Transverse colon (tissue), 4 donors: Measurements from ENCODE around the gene MUSTN1. TPM values are rescaled to one million over a fixed set of nuclear protein-coding genes. Genes with fewer than 3 reads are reported as not detected.

ENCODE experiments used
- DNase-seq: peaks from one replicate; pipeline ENCODE4 v3.0.0-alpha.2; 2019
- H3K27ac ChIP-seq, 4 donors: fragments of 200-600 bp; sonication (generic); 2 replicates each; pipeline ENCODE4 v1.5.1; 2016 to 2018; ENCODE audit warnings: inconsistent platforms in 4 of 4
- H3K27me3 ChIP-seq: fragments of 200-600 bp; sonication (generic); 2 replicates; pipeline ENCODE4 v1.5.1; 2017; ENCODE audit warnings: inconsistent platforms
- H3K36me3 ChIP-seq, 4 donors: fragments of 200-600 bp; sonication (generic); 2 replicates each; pipeline ENCODE4 v1.5.1; 2017 to 2019; ENCODE audit warnings: inconsistent platforms in 4 of 4
- H3K4me1 ChIP-seq, 4 donors: fragments of 200-600 bp; sonication (generic); 2 replicates each; pipeline ENCODE4 v1.5.1; 2017 to 2020; ENCODE audit warnings: inconsistent platforms in 4 of 4
- H3K4me3 ChIP-seq, 4 donors: fragments of 200-600 bp; sonication (generic); 1 replicate in 1 of 4; 2 replicates in 3 of 4; pipeline versions ENCODE4 v1.5.1 to v1.6.1; 2017 to 2019; ENCODE audit warnings: inconsistent platforms in 4 of 4
- H3K9me3 ChIP-seq, 2 donors: fragments of 200-600 bp; sonication (generic); 2 replicates each; pipeline ENCODE4 v1.5.1; 2017 to 2019; ENCODE audit warnings: inconsistent platforms in 2 of 2
- EP300 ChIP-seq: sonication (generic); formaldehyde crosslinking; IDR thresholded peaks from one replicate; pipeline ENCODE4 v1.6.1; 2017; ENCODE audit warnings: antibody characterized with exemption, low read depth
- POLR2A ChIP-seq: fragments of 450-650 bp; IDR thresholded peaks from one replicate; pipeline ENCODE4 v1.6.1; 2016; ENCODE audit warnings: antibody characterized with exemption, mild to moderate bottlenecking, moderate library complexity
- POLR2AphosphoS5 ChIP-seq, 3 donors: sonication (generic); formaldehyde crosslinking; IDR thresholded peaks; one replicate each; pipeline ENCODE4 v1.6.1; 2016; ENCODE audit warnings: antibody characterized with exemption in 3 of 3
- WGBS, 2 donors: methylation state at CpG; one replicate each; pipeline ENCODE4 v1.1.5; 2018; ENCODE audit warnings: low coverage in 1 of 2; 5-methylcytosine and 5-hydroxymethylcytosine counted together
- in situ Hi-C, 4 donors: fragments of 200-750 bp; cut with MboI; loops; one replicate each; pipeline versions ENCODE4 v1.15.0 to v1.15.1; 2017; ENCODE audit warnings: low sequenced_read_pairs in 3 of 4, low pct_ligation_motif_present in 1 of 4, low pct_unique_long_range_greater_than_20kb in 1 of 4
- intact Hi-C: fragments of 100-400 bp; cut with DNase I; formaldehyde crosslinking; loops from one replicate; pipeline ENCODE4 v1.15.1; 2023; ENCODE audit warnings: low total_unique reads
- total RNA-seq, 4 donors: library from RNA; depleted of rRNA; stranded (reverse); fragments of >200 nt; gene quantifications; one replicate each; pipeline ENCODE4 v1.1.0, GENCODE V29; 2016
- TF ChIP-seq, protein P1 (sequence below), 5 experiments: fragments of 200-600 bp in 3 of 5; fragments of 450-650 bp in 2 of 5; sonication (generic) in 3 of 5; IDR thresholded peaks; 1 replicate in 2 of 5; 2 replicates in 3 of 5; pipeline ENCODE4 v1.5.1; 2016 to 2017; ENCODE audit warnings: antibody characterized with exemption in 5 of 5, inconsistent platforms in 3 of 5, mild to moderate bottlenecking in 2 of 5, moderate library complexity in 1 of 5

Gene MUSTN1
- total RNA-seq, 4 donors from 2014 or later: 3.0 to 26.5 (median 11.8) TPM

DNA sequence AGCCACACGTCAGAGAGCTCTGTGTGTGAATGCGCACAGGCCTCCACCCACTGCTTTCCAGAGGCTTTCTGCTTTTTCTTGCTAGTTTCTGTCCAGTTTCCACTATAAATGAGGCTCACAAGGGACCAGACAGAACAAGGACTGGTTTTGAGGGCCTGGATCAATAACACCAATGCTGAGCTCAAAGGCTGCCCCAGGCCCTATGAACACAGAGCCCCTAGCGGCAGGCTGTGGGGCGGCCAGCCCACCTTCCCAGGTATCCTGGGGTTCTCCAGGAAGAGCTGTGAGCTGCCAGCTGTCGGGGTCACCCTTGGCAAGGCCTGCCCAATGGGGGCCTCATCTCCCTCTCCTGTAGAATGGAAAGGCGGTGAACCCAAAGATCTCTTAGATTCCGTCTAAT, 42.4 kb downstream of the MUSTN1 start:
- Histone ChIP-seq H3K4me1 (no peaks in the 10 kb centered on the region), H3K27ac (no peak overlapping the region), H3K4me3 (no peak overlapping the region), H3K9me3 (no peaks in the 10 kb centered on the region), H3K27me3 (no peaks in the 10 kb centered on the region), H3K36me3 (no peaks in the 10 kb centered on the region)
- DNase-seq: no peak
- WGBS, 2 donors: 83% methylated on average over 7 of the region's 7 CpGs; no CpG with 5 or more reads in 1 of the 2 donors
- intact Hi-C loops: no loop called here
- in situ Hi-C loops: no loop called here
- no peak for TF ChIP-seq EP300
- TF ChIP-seq POLR2AphosphoS5 (IDR thresholded peaks at IDR 0.05): no peak

DNA sequence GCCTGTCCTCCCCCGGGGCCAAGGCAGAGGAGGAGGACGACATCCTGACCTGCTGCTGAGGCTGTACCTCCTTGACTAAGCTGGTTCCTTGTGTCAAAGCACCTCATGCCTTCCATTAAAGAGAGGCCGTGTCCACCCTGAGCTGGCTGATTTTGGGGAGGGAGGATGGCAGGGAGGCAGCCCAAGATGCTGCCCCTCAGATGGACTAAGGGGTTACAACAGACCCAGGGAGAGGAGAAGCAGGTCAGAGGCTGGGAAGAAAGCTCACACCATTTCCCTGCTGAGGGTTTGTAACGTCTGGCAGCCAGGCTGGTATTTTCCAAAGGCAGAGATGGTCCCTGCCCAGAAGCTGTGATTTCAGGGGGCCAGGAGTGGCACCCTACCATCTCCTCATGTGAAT, 42.9 kb downstream of the MUSTN1 start:
- in situ Hi-C loops: no loop called here
- no peak for DNase-seq
- no peak overlapping the region for H3K27ac ChIP-seq
- no peaks in the 10 kb centered on the region for H3K9me3 ChIP-seq
- intact Hi-C loops: no loop called here
- no peaks in the 10 kb centered on the region for H3K4me1 ChIP-seq
- no peaks in the 10 kb centered on the region for H3K36me3 ChIP-seq
- no peak overlapping the region for H3K4me3 ChIP-seq
- no peaks in the 10 kb centered on the region for H3K27me3 ChIP-seq
- 80 to 92% methylated on average over 1 to 4 of the region's 4 CpGs for WGBS, 2 donors
- no peak for TF ChIP-seq EP300
- TF ChIP-seq POLR2A: no peak
- TF ChIP-seq POLR2AphosphoS5 (IDR thresholded peaks at IDR 0.05): no peak
- TF ChIP-seq, protein P1, sequence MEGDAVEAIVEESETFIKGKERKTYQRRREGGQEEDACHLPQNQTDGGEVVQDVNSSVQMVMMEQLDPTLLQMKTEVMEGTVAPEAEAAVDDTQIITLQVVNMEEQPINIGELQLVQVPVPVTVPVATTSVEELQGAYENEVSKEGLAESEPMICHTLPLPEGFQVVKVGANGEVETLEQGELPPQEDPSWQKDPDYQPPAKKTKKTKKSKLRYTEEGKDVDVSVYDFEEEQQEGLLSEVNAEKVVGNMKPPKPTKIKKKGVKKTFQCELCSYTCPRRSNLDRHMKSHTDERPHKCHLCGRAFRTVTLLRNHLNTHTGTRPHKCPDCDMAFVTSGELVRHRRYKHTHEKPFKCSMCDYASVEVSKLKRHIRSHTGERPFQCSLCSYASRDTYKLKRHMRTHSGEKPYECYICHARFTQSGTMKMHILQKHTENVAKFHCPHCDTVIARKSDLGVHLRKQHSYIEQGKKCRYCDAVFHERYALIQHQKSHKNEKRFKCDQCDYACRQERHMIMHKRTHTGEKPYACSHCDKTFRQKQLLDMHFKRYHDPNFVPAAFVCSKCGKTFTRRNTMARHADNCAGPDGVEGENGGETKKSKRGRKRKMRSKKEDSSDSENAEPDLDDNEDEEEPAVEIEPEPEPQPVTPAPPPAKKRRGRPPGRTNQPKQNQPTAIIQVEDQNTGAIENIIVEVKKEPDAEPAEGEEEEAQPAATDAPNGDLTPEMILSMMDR (IDR thresholded peaks at IDR 0.05): no peak

DNA sequence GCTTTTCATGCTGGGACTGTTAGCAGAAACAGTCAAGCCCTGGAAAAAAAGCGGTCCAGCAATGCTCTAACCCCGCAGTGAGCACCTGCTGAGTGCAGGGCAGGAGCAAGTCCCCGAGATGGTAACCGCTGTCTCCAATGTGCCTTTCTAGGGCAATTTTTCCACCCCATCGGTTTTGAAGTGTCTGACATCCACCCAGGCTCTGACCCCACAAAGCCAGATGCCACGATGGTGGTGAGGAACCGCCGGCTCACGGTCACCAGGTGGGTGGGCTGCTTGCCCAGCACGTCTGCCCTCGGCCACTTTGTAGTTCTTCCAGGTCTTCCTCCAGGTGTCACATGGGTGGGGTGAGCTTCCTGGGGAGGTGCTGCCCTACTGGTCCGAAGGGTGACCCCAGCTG, 43.5 kb downstream of the MUSTN1 start:
- Histone ChIP-seq H3K27ac (no peak overlapping the region), H3K36me3 (no peaks in the 10 kb centered on the region), H3K4me3 (no peak overlapping the region), H3K4me1 (no peaks in the 10 kb centered on the region), H3K27me3 (no peaks in the 10 kb centered on the region), H3K9me3 (no peaks in the 10 kb centered on the region)
- DNase-seq: no peak
- WGBS, 2 donors: 80% methylated on average over 12 of the region's 12 CpGs; no CpG with 5 or more reads in 1 of the 2 donors
- in situ Hi-C loops (no loop called here), intact Hi-C loops (no loop called here)
- TF ChIP-seq POLR2A: no peak
- TF ChIP-seq, protein P1 (IDR thresholded peaks at IDR 0.05): no peak
- no peak for TF ChIP-seq EP300
- TF ChIP-seq POLR2AphosphoS5 (IDR thresholded peaks at IDR 0.05): no peak

DNA sequence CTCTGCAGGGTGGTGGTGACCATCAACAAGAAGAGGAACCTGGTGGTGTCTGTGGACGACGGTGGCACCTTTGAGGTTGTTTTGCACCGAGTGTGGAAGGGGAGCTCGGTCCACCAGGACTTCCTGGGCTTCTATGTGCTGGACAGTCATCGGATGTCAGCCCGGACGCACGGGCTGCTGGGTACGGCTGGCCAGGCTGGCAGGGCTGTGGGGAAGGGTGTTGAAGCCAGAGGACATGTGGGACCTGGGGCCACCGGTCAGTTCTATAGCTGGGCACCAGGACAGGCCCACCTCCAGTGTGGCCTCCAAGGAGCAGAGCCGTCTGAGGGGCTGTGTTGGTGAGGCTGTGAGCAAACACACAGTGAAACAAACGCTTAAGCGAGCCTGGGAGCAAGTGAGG, 44.1 kb downstream of the MUSTN1 start:
- 90% methylated on average over 13 of the region's 13 CpGs; no CpG with 5 or more reads in 1 of the 2 donors for WGBS, 2 donors
- H3K4me1 ChIP-seq: no peaks in the 10 kb centered on the region
- no peak for DNase-seq

More for the DNA sequence above, 44.1 kb downstream of the MUSTN1 start:
- intact Hi-C loops (no loop called here), in situ Hi-C loops (no loop called here)
- Histone ChIP-seq H3K27ac (no peak overlapping the region), H3K27me3 (no peaks in the 10 kb centered on the region), H3K36me3 (no peaks in the 10 kb centered on the region), H3K9me3 (no peaks in the 10 kb centered on the region), H3K4me3 (no peak overlapping the region)
- TF ChIP-seq, protein P1 (IDR thresholded peaks at IDR 0.05): no peak
- TF ChIP-seq POLR2A: no peak
- no peak for TF ChIP-seq POLR2AphosphoS5 (IDR thresholded peaks at IDR 0.05)
- no peak for TF ChIP-seq EP300
